HG03066 (cell line): ENCODE measurements around the gene KRT79.
"Not testable (repeated sequence)": the region's sequence is repeated elsewhere in the genome, so short reads cannot be mapped to it uniquely, and the experiment has no call there.

Experiments used
- ATAC-seq: cut with Tn5 transposase; IDR thresholded peaks from one replicate; pipeline ENCODE4 v1.9.1; 2021; ENCODE audit warnings: low read depth; ENCODE audit not compliant: unreplicated experiment

The KRT79 gene

DNA sequence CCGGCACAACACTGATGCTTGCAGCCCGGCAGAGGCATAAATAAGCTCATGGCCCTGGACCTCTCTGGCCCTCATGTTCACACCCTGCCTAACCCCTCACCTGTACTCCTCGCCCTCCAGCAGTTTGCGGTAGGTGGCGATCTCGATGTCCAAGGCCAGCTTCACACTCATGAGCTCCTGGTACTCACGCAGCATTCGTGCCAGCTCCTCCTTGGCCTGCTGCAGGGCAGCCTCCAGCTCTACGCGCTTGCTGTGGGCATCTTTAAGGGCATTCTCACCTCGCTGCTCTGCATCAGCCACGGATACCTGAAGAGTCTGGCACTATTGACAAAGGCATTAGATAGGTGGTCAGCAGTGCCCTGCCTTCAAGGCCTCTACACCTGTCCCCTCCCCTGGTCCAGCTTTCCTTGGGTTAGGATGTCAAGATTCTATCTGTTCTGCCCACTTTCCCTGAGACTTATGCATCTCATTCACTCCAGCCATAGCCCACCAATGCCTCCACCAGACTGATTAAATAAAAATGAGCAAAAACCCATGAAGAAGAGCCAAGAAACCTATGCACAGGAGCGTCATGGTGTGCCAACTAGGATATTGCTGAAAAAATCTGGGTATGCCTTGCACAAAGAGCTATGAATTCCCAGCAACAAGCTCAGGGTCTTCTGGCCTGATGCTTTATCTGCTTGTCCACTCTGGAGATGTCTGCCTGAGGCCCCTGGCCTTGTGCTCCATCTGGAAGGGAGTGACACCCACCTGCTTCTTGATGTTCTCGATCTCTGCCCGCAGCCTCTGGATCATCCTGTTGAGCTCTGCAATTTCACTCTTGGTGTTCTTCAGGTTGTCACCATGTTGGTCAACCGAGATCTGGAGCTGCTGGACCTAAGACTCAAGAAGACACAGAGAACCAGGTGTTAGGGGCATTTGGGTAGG, 26.3 kb downstream of the KRT79 start:
- ATAC-seq = no peak

- no peak for ATAC-seq
These were observed 27.1 kb downstream of the KRT79 start for GRCh38 chr12:52806821-52807543.

DNA sequence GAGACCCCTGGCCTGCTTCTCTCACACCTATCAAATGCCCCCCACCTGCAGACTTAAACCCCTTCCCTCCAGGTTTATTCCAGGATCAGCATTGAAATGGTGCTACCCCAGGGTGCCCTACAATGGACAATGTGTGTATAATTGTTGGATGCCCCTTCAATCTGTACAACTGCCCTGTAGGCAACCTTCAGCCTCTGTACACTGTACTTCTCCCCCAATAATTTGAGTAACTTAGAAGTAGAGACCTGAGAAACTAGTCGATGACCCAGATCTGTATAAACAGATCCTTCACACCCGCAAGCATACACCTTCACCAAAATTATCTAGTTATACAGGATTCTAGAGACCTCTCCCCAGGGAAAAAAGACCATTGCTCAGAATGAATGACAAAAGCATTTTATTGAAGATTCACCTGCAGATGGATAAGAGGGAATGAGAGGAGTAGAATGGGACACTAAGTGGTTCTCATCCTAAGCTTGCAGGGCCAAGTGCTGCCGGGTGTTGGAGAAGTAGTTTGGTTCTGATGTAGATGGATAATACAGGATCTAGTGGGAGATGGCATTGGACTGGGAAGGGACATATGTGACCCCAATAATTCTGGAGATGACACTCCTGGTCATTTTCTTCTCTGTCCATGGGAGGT, 27.8 kb downstream of the KRT79 start:
- no peak for ATAC-seq

GRCh38 chr12:52805739-52806138, 28.4 kb downstream of the KRT79 start:
- ATAC-seq = no peak

GRCh38 chr12:52805000-52805399, 29.1 kb downstream of the KRT79 start:
- no peak for ATAC-seq

DNA sequence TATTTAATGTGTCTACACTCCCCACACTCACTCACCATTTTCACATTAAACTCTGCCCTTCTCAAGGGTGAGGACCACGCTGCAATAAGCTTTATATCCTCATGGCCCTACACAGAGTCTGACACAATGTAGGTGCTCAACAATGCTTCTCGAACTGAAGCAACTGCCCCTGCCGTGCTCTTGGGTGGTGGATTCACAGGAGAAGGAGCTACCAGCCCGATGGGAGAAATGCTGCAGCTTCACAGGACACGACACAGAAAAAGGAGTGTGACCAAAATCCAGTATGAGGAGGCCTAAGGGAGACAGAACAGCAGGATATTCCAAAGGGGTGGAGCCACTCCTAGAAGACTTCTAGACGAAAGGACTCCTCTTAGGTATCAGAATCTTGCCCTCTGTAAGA, 31.7 kb downstream of the KRT79 start:
- ATAC-seq = no peak

GRCh38 chr12:52801773-52802172, 32.3 kb downstream of the KRT79 start:
- no peak for ATAC-seq

DNA sequence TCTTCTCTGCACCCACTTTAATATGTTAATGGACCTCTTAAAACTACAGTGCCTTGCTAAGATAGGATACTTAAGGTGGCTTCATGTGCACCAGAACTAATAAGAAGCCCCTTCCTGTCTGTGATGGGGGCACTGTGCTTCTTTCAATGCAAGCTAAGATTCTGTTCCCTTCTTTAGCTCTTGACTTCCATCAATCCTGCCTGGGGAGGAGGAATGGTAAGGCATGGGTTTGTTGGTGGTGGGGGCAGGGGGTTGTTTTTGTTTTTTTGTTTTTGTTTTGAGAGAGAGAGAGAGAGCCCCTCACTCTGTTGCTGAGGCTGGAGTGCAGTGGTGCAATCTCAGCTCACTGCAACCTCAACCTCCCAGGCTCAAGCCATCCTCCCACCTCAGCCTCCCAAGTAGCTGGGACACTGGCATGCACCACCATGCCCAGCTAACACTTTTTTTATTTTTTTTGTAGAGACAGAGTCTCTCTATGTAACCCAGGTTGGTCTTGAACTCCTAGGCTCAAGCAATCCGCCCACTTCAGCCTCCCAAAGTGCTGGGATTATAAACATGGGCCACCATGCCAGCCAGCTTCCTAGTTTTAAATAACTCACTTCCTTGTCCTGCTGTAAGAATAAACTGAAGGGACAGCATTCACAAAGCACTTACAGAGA, 33.7 kb downstream of the KRT79 start:
- no peak for ATAC-seq

GRCh38 chr12:52799505-52800211, 34.5 kb downstream of the KRT79 start:
- ATAC-seq = no peak

GRCh38 chr12:52798671-52799504, 35.2 kb downstream of the KRT79 start:
- no peak for ATAC-seq

DNA sequence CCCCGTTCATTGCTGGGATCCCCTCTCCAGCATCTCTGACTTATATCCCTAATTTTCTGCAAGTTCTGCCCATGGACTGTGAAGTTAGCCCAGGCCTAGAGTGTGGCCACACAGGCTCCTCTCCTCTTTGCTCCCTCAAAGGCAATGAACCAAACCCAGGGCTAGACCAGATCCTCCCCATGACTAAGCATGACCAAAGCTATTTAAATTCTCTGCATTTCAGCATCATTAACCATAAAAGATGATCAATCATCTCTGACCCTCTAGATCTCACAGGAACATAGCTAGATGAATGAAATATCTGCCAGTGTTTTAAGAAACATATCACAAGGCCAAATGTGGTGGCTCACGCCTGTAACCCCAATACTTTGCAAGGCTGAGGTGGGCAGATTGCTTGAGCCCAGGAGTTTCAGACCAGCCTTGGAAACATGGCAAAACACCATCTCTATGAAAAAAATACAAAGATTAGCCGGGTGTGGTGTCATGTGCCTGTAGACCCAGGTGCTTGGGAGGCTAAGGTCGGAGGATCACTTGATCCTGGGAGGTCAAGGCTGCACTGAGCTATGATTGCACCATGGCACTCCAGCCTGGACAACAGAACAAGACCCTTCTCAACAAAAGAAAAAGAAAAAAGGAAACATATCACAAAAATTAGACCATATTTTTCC, 36.0 kb downstream of the KRT79 start:
- ATAC-seq = no peak

- ATAC-seq = no peak
These were observed 36.6 kb downstream of the KRT79 start for GRCh38 chr12:52797529-52797894.

GRCh38 chr12:52796839-52797528, 37.1 kb downstream of the KRT79 start:
- no peak for ATAC-seq

- ATAC-seq = no peak
These were observed 37.7 kb downstream of the KRT79 start for GRCh38 chr12:52796429-52796794.

GRCh38 chr12:52795694-52796428, 38.2 kb downstream of the KRT79 start, which contains the start of gene KRT3:
Gene KRT3 (minus strand): TSS chr12:52796117. CDS start chr12:52796042, 75 bp downstream.
- ATAC-seq = no peak

DNA sequence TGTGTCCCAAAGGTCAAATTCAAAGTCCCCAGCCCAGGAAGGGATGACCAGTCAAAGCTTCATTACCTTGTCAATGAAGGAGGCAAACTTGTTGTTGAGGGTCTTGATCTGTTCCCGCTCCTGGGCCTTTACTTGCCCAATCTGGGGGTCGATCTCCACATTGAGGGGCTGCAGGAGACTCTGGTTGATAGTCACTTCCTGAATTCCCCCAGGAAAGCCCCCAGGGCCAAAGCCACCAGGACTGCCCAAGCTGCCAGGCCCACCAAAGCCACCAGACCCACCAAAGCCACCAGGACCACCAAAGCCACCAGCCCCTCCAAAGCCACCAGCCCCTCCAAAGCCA, 38.8 kb downstream of the KRT79 start:
- ATAC-seq = not testable (repeated sequence)

DNA sequence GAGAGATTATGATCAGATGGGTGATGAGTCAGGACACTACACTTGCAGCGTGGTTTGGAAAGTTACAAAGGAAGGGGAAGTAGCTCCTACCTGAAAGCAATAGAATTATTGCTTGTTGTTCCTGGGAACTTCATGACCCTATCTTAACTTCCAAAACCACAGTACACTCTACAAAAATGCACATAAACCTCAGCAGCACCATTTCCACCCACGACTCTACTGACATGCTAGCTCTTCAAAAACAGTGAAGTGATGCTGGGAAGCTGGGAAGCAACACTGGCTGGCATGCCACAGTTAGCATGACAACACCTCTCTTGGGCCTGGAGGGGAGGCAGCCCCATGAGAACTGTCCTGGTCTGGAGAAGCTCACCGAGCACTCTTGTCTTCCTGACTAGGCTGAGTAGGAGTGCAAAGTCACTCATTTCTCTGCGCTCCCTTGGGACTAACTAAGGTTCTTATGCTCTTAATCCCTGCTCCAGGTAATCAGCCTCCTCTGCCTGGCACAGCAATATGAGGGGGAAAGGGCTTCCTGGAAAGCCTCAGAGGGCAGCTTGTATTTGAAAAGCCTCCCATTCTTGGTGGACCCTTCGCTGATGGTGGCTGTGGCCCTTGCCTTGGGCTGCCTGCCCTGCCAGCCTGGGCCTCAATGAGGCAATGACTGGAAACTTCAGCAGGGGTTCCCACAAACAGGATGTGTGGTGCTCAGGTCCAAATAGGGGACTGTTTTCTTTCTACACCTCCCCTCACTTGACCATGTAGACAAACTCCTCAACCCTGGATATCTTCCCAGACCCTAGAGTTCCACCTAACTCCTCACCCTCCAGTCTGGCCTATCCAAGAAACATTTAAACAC, 39.4 kb downstream of the KRT79 start:
- no peak for ATAC-seq
